Gastroesophageal sphincter (tissue), 4 donors: ENCODE data around the gene HADH. TPM values are rescaled to one million over a fixed set of nuclear protein-coding genes. Genes with fewer than 3 reads are reported as not detected.

Source experiments
- ATAC-seq: fragments of 150-250 bp; one replicate; pipeline ENCODE4 v1.9.1; 2016; ENCODE audit warnings: mild to moderate bottlenecking, moderate library complexity
- H3K27ac ChIP-seq, 4 donors: fragments of 200-600 bp; sonication (generic) in 3 of 4; 1 replicate in 3 of 4; 2 replicates in 1 of 4; pipeline ENCODE4 v1.5.1; 2016 to 2019
- H3K27me3 ChIP-seq: fragments of 200-600 bp; sonication (generic); one replicate; pipeline ENCODE4 v1.5.1; 2019
- H3K36me3 ChIP-seq, 2 donors: fragments of 200-600 bp; sonication (generic); one replicate each; pipeline ENCODE4 v1.5.1; 2019; ENCODE audit warnings: control low read depth in 1 of 2
- H3K4me1 ChIP-seq, 3 donors: fragments of 200-600 bp; sonication (generic); 1 replicate in 2 of 3; 2 replicates in 1 of 3; pipeline ENCODE4 v1.5.1; 2016 to 2019; ENCODE audit warnings: control low read depth in 2 of 3
- H3K4me3 ChIP-seq, 2 donors: fragments of 200-600 bp; sonication (generic); one replicate each; pipeline ENCODE4 v1.5.1; 2019; ENCODE audit warnings: mild to moderate bottlenecking in 1 of 2, moderate library complexity in 1 of 2
- H3K9me3 ChIP-seq, 3 donors: fragments of 200-600 bp; sonication (generic); one replicate each; pipeline ENCODE4 v1.5.1; 2017 to 2019; ENCODE audit warnings: control low read depth in 2 of 3
- CTCF ChIP-seq, 4 experiments: fragments of 200-600 bp in 2 of 4; fragments of 450-650 bp in 2 of 4; sonication (generic) in 1 of 4; IDR thresholded peaks; one replicate each; pipeline ENCODE4 v1.5.1; 2017 to 2019; ENCODE audit warnings: antibody characterized with exemption in 4 of 4, mild to moderate bottlenecking in 2 of 4, moderate library complexity in 2 of 4
- EP300 ChIP-seq: sonication (generic); formaldehyde crosslinking; IDR thresholded peaks from one replicate; pipeline ENCODE4 v1.6.1; 2017; ENCODE audit warnings: antibody characterized with exemption, mild to moderate bottlenecking
- POLR2A ChIP-seq, 2 donors: fragments of 450-650 bp; IDR thresholded peaks; one replicate each; pipeline ENCODE4 v1.6.1; 2017; ENCODE audit warnings: antibody characterized with exemption in 2 of 2, mild to moderate bottlenecking in 2 of 2, moderate library complexity in 1 of 2
- POLR2AphosphoS5 ChIP-seq: sonication (generic); formaldehyde crosslinking; IDR thresholded peaks from one replicate; pipeline ENCODE4 v1.6.1; 2017; ENCODE audit warnings: antibody characterized with exemption
- WGBS, 2 donors: methylation state at CpG; one replicate each; pipeline ENCODE4 v1.1.5; 2018; ENCODE audit warnings: low coverage in 1 of 2; 5-methylcytosine and 5-hydroxymethylcytosine counted together
- total RNA-seq, 4 donors: library from RNA; depleted of rRNA; stranded (reverse); fragments of >200 nt; gene quantifications; one replicate each; pipeline ENCODE4 v1.1.0, GENCODE V29; 2016

The HADH gene
- total RNA-seq, 4 donors from 2014 or later: 88.9 to 148 (median 112) TPM

- H3K9me3 ChIP-seq: no peaks in the 10 kb centered on the region
- H3K36me3 ChIP-seq: peaks cover 0 to 98% of the 10 kb centered on the region in 2 donors
- ATAC-seq: no peak
- no peak overlapping the region for H3K27ac ChIP-seq
- H3K27me3 ChIP-seq: no peaks in the 10 kb centered on the region
- H3K4me1 ChIP-seq: no peaks in the 10 kb centered on the region
- no peak overlapping the region for H3K4me3 ChIP-seq
- WGBS, 2 donors: 81 to 100% methylated on average over 1 to 2 of the region's 2 CpGs
- TF ChIP-seq POLR2A (IDR thresholded peaks at IDR 0.05) (no peak), POLR2AphosphoS5 (no peak), CTCF (IDR thresholded peaks at IDR 0.05) (no peak), EP300 (no peak)
These were observed 40.6 kb downstream of the HADH start for GRCh38 chr4:108030332-108030731.

DNA sequence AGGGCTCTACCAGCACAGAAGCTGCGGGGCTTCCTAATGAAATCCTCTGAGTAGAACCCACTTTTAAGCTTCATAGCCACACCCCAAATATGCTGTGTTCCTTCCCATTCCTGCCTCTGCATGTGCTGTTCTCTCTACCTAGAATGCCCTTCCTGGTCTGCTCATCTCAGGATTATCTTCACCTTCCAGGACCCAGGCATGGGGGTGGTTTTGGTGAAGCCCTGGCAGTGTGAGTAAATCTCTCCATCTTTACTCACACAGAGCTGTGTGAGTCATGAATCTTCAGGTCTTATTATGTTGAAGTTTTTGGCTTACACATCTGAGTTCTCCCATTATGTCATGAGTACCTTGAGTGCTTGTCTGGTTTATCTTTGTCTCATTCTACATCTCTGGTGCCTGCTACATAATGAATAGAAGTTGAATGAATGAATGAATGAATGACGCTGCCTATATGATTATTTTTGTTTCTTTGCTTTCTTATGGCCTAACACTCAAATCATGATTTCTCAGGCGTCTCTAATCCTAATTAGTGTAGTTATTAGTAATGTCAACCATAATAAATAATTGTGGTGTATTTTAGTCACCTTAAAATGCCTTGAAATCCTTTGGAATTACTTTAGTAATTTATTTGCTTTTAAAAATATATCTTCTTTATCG lies 41.9 kb downstream of the HADH start:
- H3K27ac ChIP-seq: no peak overlapping the region
- no peaks in the 10 kb centered on the region for H3K9me3 ChIP-seq
- no peak overlapping the region for H3K4me3 ChIP-seq
- H3K36me3 ChIP-seq: peaks cover 0 to 97% of the 10 kb centered on the region in 2 donors
- no peak for ATAC-seq
- 97 to 100% methylated on average over 3 to 4 of the region's 4 CpGs for WGBS, 2 donors
- TF ChIP-seq POLR2A (IDR thresholded peaks at IDR 0.05) (no peak), EP300 (no peak), POLR2AphosphoS5 (no peak), CTCF (IDR thresholded peaks at IDR 0.05) (no peak)
- no peaks in the 10 kb centered on the region for H3K27me3 ChIP-seq
- H3K4me1 ChIP-seq: no peaks in the 10 kb centered on the region

- peaks cover 0 to 79% of the 10 kb centered on the region in 2 donors for H3K36me3 ChIP-seq
- TF ChIP-seq POLR2A (IDR thresholded peaks at IDR 0.05) (no peak), POLR2AphosphoS5 (no peak), CTCF (IDR thresholded peaks at IDR 0.05) (no peak), EP300 (no peak)
- H3K9me3 ChIP-seq: no peaks in the 10 kb centered on the region
- H3K4me3 ChIP-seq: no peak overlapping the region
- no peaks in the 10 kb centered on the region for H3K4me1 ChIP-seq
- no peak for ATAC-seq
- H3K27ac ChIP-seq: no peak overlapping the region
- no peaks in the 10 kb centered on the region for H3K27me3 ChIP-seq
These were observed 43.7 kb downstream of the HADH start for GRCh38 chr4:108033348-108033747.

GRCh38 chr4:108034565-108034964 lies 44.9 kb downstream of the HADH start:
- no peak overlapping the region for H3K4me3 ChIP-seq
- no peaks in the 10 kb centered on the region for H3K9me3 ChIP-seq
- ATAC-seq: no peak
- H3K27ac ChIP-seq: no peak overlapping the region
- no peak for TF ChIP-seq CTCF (IDR thresholded peaks at IDR 0.05)
- no peaks in the 10 kb centered on the region for H3K27me3 ChIP-seq
- peaks cover 0 to 67% of the 10 kb centered on the region in 2 donors for H3K36me3 ChIP-seq
- H3K4me1 ChIP-seq: no peaks in the 10 kb centered on the region
- 78 to 81% methylated on average over 6 to 7 of the region's 7 CpGs for WGBS, 2 donors

DNA sequence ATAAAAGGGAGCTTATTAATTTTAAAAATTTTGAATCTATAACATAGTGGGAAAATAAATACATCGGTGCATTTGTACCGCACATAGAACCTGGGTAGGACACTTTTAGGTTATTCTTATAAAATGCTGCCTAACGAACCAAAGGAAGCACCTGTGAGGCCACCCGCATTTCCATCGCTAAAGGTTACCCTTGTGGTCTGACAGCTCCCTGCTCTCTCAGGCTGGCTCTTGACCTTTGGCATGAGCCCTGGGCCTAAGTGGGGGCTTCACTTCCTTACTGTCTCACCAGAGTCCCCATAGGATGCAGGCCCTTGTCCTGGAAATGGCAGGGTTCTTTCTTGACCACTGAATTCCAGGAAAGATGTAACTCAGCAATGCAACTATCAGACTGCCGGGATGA lies 46.0 kb downstream of the HADH start:
- H3K4me1 ChIP-seq: no peaks in the 10 kb centered on the region
- WGBS, 2 donors: 86 to 94% methylated on average over 5 to 6 of the region's 6 CpGs

More for the DNA sequence above, 46.0 kb downstream of the HADH start:
- H3K4me3 ChIP-seq: no peak overlapping the region
- no peak overlapping the region for H3K27ac ChIP-seq
- no peak for ATAC-seq
- no peaks in the 10 kb centered on the region for H3K27me3 ChIP-seq
- peaks cover 0 to 56% of the 10 kb centered on the region in 2 donors for H3K36me3 ChIP-seq
- H3K9me3 ChIP-seq: no peaks in the 10 kb centered on the region
- TF ChIP-seq EP300 (no peak), POLR2A (IDR thresholded peaks at IDR 0.05) (no peak), CTCF (IDR thresholded peaks at IDR 0.05) (no peak), POLR2AphosphoS5 (no peak)
